HG03342 (cell line): ENCODE measurements around the gene PRDM1.

Source experiments
- ATAC-seq: cut with Tn5 transposase; IDR thresholded peaks from one replicate; pipeline ENCODE4 v1.9.1; 2021; ENCODE audit warnings: mild to moderate bottlenecking, moderate library complexity; ENCODE audit not compliant: unreplicated experiment

PRDM1 gene

DNA sequence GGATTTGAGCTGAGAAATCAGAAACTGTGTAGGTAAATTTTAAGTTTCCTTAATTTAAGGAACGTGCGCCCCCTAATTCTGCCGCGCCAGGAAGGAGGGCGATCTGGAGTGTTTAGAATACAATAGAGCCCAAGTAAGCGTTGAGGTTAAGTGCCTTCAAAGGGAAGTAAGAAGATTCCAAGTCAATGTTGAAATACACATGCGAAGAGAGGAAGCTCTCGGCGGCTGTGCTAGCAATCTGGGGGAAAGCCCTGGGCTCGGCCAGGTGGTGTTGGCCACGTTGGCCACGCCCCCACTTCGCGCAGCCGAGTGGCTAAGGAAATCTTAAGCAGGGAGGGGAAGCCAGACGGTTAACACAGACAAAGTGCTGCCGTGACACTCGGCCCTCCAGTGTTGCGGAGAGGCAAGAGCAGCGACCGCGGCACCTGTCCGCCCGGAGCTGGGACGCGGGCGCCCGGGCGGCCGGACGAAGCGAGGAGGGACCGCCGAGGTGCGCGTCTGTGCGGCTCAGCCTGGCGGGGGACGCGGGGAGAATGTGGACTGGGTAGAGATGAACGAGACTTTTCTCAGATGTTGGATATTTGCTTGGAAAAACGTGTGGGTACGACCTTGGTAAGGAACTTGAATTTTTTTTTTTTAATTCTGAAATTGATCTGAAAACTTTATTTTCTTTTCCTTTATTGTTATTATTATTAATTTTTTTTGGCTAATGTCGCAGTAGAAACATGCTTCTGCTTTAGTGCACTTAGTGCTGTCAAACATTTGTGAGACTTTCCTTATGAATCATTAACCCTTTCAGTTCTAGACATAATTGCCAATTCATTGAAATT, at the start of gene PRDM1:
Gene PRDM1, plus strand, starts transcription at position 353 of the 830 bp plus-strand sequence. Its CDS starts 218 bp downstream, at position 571.
- ATAC-seq: peak; percentile 78

DNA sequence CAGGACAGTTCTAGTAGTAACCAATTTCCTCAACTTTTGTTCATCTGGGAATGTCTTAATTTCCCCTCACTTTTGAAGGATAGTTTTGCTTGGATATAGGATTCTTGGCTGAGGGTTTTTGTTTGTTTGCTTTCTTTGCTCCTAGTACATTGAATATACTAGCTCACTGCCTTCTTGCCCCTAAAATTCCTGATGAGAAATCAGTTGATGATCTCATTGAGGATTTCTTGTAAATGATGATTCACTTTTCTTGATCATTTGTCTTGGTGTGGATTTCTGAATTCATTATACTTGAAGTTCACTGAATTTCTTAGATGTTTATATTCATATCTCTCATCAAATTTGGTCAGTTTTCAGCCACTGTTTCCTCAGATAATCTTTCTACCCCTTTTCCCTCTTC, 49.1 kb upstream of the PRDM1 start:
- no peak for ATAC-seq

- no peak for ATAC-seq
These were observed 46.1 kb upstream of the PRDM1 start for GRCh38 chr6:106039897-106040592.

DNA sequence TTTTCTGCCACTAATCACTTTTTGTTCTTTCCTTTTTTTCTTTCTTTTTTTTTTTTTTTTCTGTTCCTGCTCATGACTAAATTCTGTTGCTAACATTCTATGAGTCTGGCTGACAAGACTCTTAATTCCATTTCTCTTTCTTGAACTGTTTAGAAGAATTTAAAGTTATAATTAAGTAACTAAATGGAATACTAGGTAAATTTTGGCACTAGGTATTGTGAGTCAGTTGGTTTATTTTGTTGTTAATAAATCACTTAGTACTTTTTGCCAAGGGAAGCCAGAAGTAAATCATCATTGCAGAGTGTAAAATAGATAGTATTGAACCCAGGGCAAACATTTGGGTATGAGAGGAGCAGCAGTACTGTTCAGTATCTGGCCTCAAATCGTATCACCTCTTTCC, 42.0 kb upstream of the PRDM1 start:
- no peak for ATAC-seq

- ATAC-seq: no peak
These were observed 41.1 kb upstream of the PRDM1 start for GRCh38 chr6:106045077-106045476.

- no peak for ATAC-seq
These were observed 39.9 kb upstream of the PRDM1 start for GRCh38 chr6:106046116-106046853.

- no peak for ATAC-seq
These were observed 39.3 kb upstream of the PRDM1 start for GRCh38 chr6:106046854-106047200.

GRCh38 chr6:106048336-106048735, 37.8 kb upstream of the PRDM1 start:
- no peak for ATAC-seq

DNA sequence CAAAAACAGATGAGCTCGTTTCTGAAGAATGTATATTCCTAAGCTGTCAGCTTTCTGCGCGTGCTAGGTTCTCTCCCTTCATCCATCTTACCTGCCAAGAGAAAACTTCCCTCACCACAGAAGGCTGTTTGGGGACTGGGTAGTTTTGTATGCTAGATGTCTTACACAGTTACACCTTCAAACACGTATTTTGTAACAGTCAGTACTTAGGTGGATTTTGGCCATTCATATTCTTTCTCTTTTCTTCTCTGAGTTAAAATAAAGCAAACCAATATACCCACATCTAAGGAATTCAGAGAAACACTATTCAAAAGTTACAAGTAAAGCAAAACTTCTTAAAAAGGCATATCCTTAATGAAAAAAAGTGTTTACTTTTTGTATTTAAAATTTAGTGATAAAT, 35.6 kb upstream of the PRDM1 start:
- ATAC-seq: no peak

GRCh38 chr6:106051226-106051625, 34.9 kb upstream of the PRDM1 start:
- ATAC-seq: no peak

- ATAC-seq: no peak
These were observed 32.5 kb upstream of the PRDM1 start for GRCh38 chr6:106053484-106054205.

DNA sequence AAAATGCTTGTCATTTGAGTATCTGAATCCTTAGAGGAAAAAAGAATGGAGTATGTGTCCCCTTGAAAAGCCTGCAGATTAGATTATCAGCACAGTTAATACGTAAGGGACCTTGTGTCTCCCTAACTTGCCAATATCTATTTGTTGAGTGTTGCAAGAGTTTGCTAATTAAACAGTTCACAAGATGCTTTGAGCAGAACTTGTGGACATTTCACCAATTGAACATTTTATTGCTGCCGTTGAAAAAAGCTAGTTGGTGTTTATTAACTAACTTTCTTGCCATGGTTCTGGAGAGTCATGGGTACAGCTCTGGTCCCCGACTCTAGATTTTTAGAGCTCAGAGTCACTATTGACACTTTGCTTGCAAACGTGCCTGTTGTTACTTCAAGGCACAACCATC, 30.6 kb upstream of the PRDM1 start:
- no peak for ATAC-seq

DNA sequence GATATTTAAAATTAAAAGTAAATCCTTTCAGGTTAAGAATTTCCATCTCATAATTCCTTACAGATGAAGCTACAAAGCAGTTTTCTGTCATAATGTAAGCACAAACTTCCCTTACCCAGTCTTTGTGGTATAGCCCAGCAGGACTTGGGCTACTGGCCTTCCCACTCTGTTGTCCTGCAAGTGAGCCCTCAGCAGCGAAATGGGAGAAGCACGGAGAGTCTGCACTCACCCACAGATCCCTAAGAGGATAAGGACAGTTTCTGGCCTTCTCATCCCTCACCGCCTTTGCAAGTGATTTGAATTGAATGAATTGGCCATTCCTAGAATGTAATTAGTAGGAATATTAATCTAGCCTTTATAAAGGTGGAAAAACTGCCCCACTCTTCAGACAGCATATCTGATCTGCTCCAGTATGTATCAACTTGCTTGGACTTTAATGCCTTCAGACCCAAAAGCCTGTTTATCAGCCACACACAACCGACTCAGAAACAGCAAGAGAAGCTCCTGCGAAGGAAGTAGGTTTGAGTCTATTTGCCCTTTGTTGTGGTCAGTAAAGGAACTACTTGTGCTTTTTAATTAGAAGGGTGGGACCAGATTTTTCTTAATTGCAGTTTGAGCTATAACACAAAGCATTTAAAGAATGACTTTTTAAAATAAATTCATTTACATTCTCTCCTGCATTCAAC, 29.9 kb upstream of the PRDM1 start:
- ATAC-seq: no peak

DNA sequence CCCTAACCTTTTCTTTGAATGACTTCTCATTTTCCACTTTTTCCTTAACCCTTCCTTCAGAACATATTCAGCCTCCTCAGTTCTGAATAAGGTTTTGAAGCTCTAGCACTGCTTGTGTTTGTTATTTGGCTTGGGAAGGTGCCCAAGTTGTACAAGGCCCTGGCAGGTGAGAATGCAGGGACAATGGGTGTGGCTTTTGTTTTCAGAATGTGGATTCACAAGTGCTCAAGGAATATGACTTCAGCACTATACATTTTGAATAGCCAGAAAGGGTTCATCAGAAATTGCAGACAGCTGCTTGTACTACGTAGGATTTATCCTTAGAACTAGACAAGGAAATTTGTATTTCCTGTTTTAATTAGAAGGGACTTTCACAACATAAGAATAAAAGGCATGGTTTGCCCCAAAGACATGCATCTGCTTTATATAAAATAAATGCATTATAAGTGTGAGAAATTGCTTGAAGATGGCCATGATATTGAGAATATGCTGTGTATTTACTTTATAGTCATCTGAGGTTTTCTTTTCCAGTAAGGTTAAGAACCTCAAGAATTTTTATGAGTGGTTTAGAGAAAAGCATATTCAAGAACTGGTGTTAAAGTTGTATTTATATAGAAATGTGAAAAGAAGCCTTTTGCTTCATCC, 29.3 kb upstream of the PRDM1 start:
- no peak for ATAC-seq

- ATAC-seq: no peak
These were observed 26.8 kb upstream of the PRDM1 start for GRCh38 chr6:106059331-106059730.

DNA sequence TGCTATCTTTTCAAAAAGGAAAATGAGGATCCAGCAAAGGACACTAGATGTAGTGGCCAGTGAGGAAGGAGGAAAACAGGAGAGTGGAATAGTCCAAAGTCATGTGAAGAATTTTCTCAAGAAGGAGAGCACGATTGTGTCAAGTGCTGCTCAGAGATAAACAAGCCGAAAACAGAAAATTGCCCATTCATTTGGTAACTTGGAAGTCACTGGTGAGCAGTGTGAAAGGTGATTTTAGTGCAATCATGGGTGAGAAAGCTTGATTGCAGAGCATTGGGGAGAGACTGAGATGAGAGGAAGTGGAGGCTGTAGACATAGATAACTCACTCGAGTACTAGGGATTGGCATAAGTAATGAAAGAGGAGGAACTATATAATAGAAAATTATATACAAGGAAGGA, 26.0 kb upstream of the PRDM1 start:
- ATAC-seq: no peak

- ATAC-seq: no peak
These were observed 22.7 kb upstream of the PRDM1 start for GRCh38 chr6:106063448-106063850.

DNA sequence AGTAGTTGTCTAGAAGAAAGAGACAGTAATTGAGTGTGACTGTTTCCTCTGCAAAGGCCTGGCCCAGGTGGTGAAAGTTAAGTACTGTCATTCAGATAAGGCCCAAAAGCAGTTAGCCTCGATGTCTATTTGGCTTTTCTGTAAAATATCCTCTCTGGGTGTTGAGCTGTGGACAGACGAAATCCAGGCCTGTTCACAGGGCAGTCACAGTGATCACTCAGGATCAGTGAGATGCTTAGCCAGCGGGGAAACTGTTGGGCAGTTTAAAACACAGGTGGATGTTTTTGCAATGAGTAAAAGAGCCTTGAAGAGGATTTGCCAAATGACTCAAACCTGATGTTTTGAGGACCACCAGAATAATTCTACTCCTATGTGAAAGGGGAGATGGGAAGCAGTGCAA, 22.0 kb upstream of the PRDM1 start:
- ATAC-seq: no peak

- ATAC-seq: no peak
These were observed 21.4 kb upstream of the PRDM1 start for GRCh38 chr6:106064756-106065155.

DNA sequence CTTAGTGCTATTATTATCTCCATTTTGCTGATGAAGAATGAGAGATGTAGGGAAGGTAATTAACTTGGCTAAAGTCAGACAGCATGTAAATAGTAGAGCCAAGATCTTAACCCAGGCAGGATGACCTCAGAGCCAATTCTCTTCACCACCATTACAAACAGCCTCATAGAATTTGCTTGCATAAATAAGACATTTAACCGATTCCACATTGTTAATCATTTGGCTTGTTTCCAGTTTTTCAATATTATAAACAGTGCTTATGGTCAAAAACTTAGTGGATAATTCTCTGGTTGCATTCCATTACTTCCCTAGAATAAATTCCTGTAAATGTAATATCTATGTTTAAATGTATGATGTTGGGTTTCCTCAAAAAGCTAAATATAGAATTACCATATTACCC, 19.1 kb upstream of the PRDM1 start:
- no peak for ATAC-seq
